SW480 (cell line): ENCODE measurements around the gene CCL3.
"Not testable (repeated sequence)": the region's sequence is repeated elsewhere in the genome, so short reads cannot be mapped to it uniquely, and the experiment has no call there.

Experiments
- DNase-seq: peaks from one replicate; pipeline ENCODE4 v3.0.0-alpha.2; 2016; ENCODE audit warnings: low spot score

Gene CCL3

GRCh38 chr17:36114971-36115648 lies 25.2 kb upstream of the CCL3 start:
- DNase-seq, result not testable (repeated sequence)

GRCh38 chr17:36113131-36113530 lies 23.2 kb upstream of the CCL3 start:
- not testable (repeated sequence) for DNase-seq

- no peak for DNase-seq
Measured at GRCh38 chr17:36112572-36112971, 22.6 kb upstream of the CCL3 start.

- DNase-seq, result no peak
Measured at GRCh38 chr17:36111068-36111490, 21.1 kb upstream of the CCL3 start.

- not testable (repeated sequence) for DNase-seq
Measured at GRCh38 chr17:36108265-36108664, 18.3 kb upstream of the CCL3 start.

- DNase-seq, result no peak
Measured at GRCh38 chr17:36107660-36108059, 17.7 kb upstream of the CCL3 start.

GRCh38 chr17:36106493-36106835 lies 16.5 kb upstream of the CCL3 start:
- DNase-seq, result no peak

- DNase-seq, result no peak
Measured at GRCh38 chr17:36105781-36106492, 16.0 kb upstream of the CCL3 start.

- no peak for DNase-seq
Measured at GRCh38 chr17:36104701-36105181, 14.8 kb upstream of the CCL3 start.

GRCh38 chr17:36104246-36104645 lies 14.3 kb upstream of the CCL3 start:
- not testable (repeated sequence) for DNase-seq

GRCh38 chr17:36103401-36103975 lies 13.5 kb upstream of the CCL3 start, which contains the start of gene CCL4:
Gene CCL4, plus strand, starts transcription at chr17:36103827. Its CDS starts 79 bp downstream, at chr17:36103906.
- DNase-seq, result not testable (repeated sequence)

- DNase-seq, result not testable (repeated sequence)
Measured at GRCh38 chr17:36099004-36099403, 9.1 kb upstream of the CCL3 start.

GRCh38 chr17:36095992-36096391 lies 6.0 kb upstream of the CCL3 start:
- DNase-seq, result no peak

- no peak for DNase-seq
Measured at GRCh38 chr17:36094746-36095145, 4.8 kb upstream of the CCL3 start.

GRCh38 chr17:36094232-36094631 lies 4.3 kb upstream of the CCL3 start:
- no peak for DNase-seq

- not testable (repeated sequence) for DNase-seq
Measured at GRCh38 chr17:36092715-36093114, 2.8 kb upstream of the CCL3 start.

GRCh38 chr17:36092230-36092629 lies 2.3 kb upstream of the CCL3 start:
- DNase-seq, result no peak

GRCh38 chr17:36089339-36089865 lies 541 bp downstream of the CCL3 start:
- no peak for DNase-seq

GRCh38 chr17:36088670-36089338 lies 1.1 kb downstream of the CCL3 start:
- DNase-seq, result no peak

GRCh38 chr17:36087897-36088572 lies 1.9 kb downstream of the CCL3 start:
- DNase-seq, result not testable (repeated sequence)

- not testable (repeated sequence) for DNase-seq
Measured at GRCh38 chr17:36087471-36087870, 2.5 kb downstream of the CCL3 start.

- no peak for DNase-seq
Measured at GRCh38 chr17:36086791-36087190, 3.2 kb downstream of the CCL3 start.
